ENCODE measurements around the gene ZFYVE27.

- TF ChIP-seq EZH2 (IDR thresholded peaks at IDR 0.05; ENCODE audit: insufficient read depth, poor library complexity, severe bottlenecking), result no peak
- TF ChIP-seq EZH2phosphoT487 (IDR thresholded peaks at IDR 0.05; ENCODE audit: insufficient read depth, low read depth), result no peak
Measured at GRCh38 chr10:97762056-97762455, 25.1 kb downstream of the ZFYVE27 start.

Measured in GM23248 (cell line).